K562 (cell line): ENCODE results near the gene OSBPL1A.

Source experiments
- CREM ChIP-seq: IDR thresholded peaks from 2 replicates; pipeline ENCODE4 v1.6.1; 2014; ENCODE audit warnings: antibody characterized with exemption, low read depth
- CTCF ChIP-seq, 3 experiments: IDR thresholded peaks in 2 of 3; conservative IDR thresholded peaks in 1 of 3; 2 replicates each; pipeline ENCODE4 v1.5.1; 2011 to 2012; ENCODE audit warnings: low read length in 3 of 3, mild to moderate bottlenecking in 3 of 3, control low read depth in 2 of 3, improper control_type of control experiment in 1 of 3, inconsistent platforms in 1 of 3, low read depth in 1 of 3, mixed read lengths in 1 of 3, moderate library complexity in 1 of 3; ENCODE audit not compliant: insufficient read depth in 2 of 3
- MCM5 ChIP-seq: fragments of 450-650 bp; IDR thresholded peaks from 2 replicates; pipeline ENCODE4 v1.6.1; 2016; ENCODE audit warnings: low read depth
- NFIC ChIP-seq: fragments of 450-650 bp; IDR thresholded peaks from 2 replicates; pipeline ENCODE4 v1.6.1; 2017; ENCODE audit warnings: mild to moderate bottlenecking, inconsistent platforms
- PHF8 ChIP-seq: fragments of 200-600 bp; sonication (generic); IDR thresholded peaks from 2 replicates; pipeline ENCODE4 v1.6.1; 2012; ENCODE audit warnings: mixed run types, mild to moderate bottlenecking, inconsistent platforms, low read length, moderate library complexity, borderline replicate concordance
- POLR2A ChIP-seq: fragments of 450-650 bp; conservative IDR thresholded peaks from 2 replicates; pipeline ENCODE4 v1.6.1; 2016
- POLR2AphosphoS5 ChIP-seq: IDR thresholded peaks from 2 replicates; pipeline ENCODE4 v1.6.1; 2011; ENCODE audit warnings: mild to moderate bottlenecking, low read depth, low read length, moderate library complexity; ENCODE audit not compliant: control insufficient read depth, insufficient read depth
- ZBTB33 ChIP-seq: sonication (generic); formaldehyde crosslinking; IDR thresholded peaks from 2 replicates; pipeline ENCODE4 v1.8.1; 2023; ENCODE audit warnings: mild to moderate bottlenecking, missing genetic modification reagents
- ZNF77 ChIP-seq: fragments of 250-450 bp; sonication (Bioruptor Pico); IDR thresholded peaks from 2 replicates; pipeline ENCODE4 v1.5.0; 2020

GRCh38 chr18:24187049-24187448 is 210.6 kb downstream of the OSBPL1A start:
- TF ChIP-seq PHF8 (no peak), NFIC (no peak), CREM (no peak), MCM5 (no peak), CTCF (IDR thresholded peaks at IDR 0.05 in 2 of 3, conservative IDR thresholded peaks at IDR 0.05 in 1 of 3; ENCODE audit: insufficient read depth in 2 of 3, low read depth in 1 of 3, low read length in 3 of 3) (no peak), POLR2A (no peak), ZBTB33 (CRISPR knock-in tag) (no peak), ZNF77 (no peak), POLR2AphosphoS5 (no peak)
